HG03039 (cell line): ENCODE data around the gene RIMBP3C.
A peak's percentile ranks its signal among the peaks of the same experiment; 100 is the strongest.
"Not testable (repeated sequence)": the region's sequence is repeated elsewhere in the genome, so short reads cannot be mapped to it uniquely, and the experiment has no call there.

Experiments used
- ATAC-seq: cut with Tn5 transposase; IDR thresholded peaks from one replicate; pipeline ENCODE4 v1.9.1; 2021; ENCODE audit warnings: mild to moderate bottlenecking, moderate library complexity; ENCODE audit not compliant: unreplicated experiment

The RIMBP3C gene

GRCh38 chr22:21551361-21551760 lies at the start of gene RIMBP3C:
Gene RIMBP3C (minus strand): TSS chr22:21551461. CDS start chr22:21550976, 485 bp downstream.
- ATAC-seq = not testable (repeated sequence)

- ATAC-seq = no peak
Measured at GRCh38 chr22:21599053-21599893, 48.0 kb upstream of the RIMBP3C start.

GRCh38 chr22:21598302-21598701 lies 47.0 kb upstream of the RIMBP3C start:
- no peak for ATAC-seq

GRCh38 chr22:21596356-21597135 lies 45.3 kb upstream of the RIMBP3C start:
- ATAC-seq = not testable (repeated sequence)

GRCh38 chr22:21594865-21595452 lies 43.7 kb upstream of the RIMBP3C start:
- no peak for ATAC-seq

GRCh38 chr22:21593406-21594232 lies 42.4 kb upstream of the RIMBP3C start:
- ATAC-seq = no peak

- no peak for ATAC-seq
Measured at GRCh38 chr22:21592422-21592821, 41.2 kb upstream of the RIMBP3C start.

GRCh38 chr22:21591695-21592094 lies 40.4 kb upstream of the RIMBP3C start:
- ATAC-seq = no peak

- ATAC-seq = no peak
Measured at GRCh38 chr22:21590809-21591641, 39.8 kb upstream of the RIMBP3C start.

- no peak for ATAC-seq
Measured at GRCh38 chr22:21589396-21589795, 38.1 kb upstream of the RIMBP3C start.

GRCh38 chr22:21587803-21588611 lies 36.7 kb upstream of the RIMBP3C start:
- ATAC-seq = peak; percentile 70

GRCh38 chr22:21585389-21585788 lies 34.1 kb upstream of the RIMBP3C start:
- no peak for ATAC-seq

- no peak for ATAC-seq
Measured at GRCh38 chr22:21582801-21583740, 31.8 kb upstream of the RIMBP3C start.

- not testable (repeated sequence) for ATAC-seq
Measured at GRCh38 chr22:21581009-21581713, 29.9 kb upstream of the RIMBP3C start.

- not testable (repeated sequence) for ATAC-seq
Measured at GRCh38 chr22:21580623-21581007, 29.4 kb upstream of the RIMBP3C start.

- ATAC-seq = no peak
Measured at GRCh38 chr22:21579474-21579851, 28.2 kb upstream of the RIMBP3C start.

GRCh38 chr22:21573750-21574494 lies 22.7 kb upstream of the RIMBP3C start:
- ATAC-seq = no peak
